GM21737 (cell line): ENCODE results near the gene NVL.

Source experiments
- ATAC-seq: cut with Tn5 transposase; IDR thresholded peaks from one replicate; pipeline ENCODE4 v1.9.1; 2021; ENCODE audit warnings: mild to moderate bottlenecking, moderate library complexity; ENCODE audit not compliant: unreplicated experiment

The NVL gene

GRCh38 chr1:224201383-224201782 is 128.6 kb downstream of the NVL start:
- ATAC-seq, result no peak

DNA sequence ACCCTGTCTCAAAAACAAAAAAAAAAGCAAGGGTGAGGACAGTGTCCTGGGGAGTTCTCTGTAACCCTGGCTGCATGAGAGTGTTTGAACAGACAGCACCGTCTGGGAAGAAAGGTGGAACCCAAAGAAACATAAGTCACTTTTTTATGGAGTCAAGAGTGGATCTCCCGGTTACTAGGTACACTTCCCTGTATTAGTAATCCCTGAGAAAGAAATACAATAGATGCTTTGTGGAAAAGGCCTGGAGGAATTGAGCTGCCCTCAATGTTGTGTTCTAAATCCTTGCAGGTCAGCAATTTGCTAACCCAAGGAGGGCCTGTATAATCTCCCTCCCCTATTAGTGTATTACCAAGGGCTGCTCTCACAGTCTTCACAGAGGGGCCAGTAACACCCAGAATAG is 130.3 kb downstream of the NVL start:
- ATAC-seq, result no peak

GRCh38 chr1:224198572-224198971 is 131.4 kb downstream of the NVL start:
- ATAC-seq, result no peak

DNA sequence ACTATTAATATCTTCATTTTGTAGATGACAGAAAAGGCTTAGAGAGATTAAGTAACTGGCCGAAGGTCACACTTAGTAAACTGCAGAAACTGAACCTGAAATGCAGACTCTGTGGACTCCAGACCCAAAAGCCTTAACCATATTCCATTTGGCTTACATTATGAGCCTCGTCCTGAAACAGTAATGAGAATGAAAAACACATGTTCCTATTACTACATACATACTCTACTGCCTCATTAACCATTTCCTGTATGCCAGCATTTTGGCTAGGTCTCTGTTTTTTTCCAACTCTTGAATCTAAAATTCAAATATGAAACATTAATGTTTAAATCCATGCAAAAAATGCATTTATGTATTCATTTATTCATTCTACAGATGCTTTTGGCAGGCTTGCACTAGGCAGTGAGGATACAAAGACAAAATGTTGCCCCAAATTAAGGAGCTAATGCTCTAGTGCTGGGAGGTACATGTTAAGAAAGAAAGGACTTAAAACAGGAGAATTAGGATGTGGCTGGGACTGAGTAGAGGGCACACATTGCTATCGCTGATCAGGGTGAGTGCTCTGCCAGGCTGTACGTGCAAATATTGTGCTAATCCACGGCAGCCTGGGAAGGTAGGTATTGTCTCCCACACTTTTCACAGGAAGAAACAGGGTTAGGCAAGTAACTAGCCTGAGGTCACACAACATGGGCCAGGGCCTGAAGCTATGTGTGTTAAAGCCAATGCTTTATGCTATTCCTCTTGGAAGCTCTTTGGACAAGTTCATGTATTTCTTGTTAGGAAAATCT is 133.0 kb downstream of the NVL start:
- no peak for ATAC-seq

DNA sequence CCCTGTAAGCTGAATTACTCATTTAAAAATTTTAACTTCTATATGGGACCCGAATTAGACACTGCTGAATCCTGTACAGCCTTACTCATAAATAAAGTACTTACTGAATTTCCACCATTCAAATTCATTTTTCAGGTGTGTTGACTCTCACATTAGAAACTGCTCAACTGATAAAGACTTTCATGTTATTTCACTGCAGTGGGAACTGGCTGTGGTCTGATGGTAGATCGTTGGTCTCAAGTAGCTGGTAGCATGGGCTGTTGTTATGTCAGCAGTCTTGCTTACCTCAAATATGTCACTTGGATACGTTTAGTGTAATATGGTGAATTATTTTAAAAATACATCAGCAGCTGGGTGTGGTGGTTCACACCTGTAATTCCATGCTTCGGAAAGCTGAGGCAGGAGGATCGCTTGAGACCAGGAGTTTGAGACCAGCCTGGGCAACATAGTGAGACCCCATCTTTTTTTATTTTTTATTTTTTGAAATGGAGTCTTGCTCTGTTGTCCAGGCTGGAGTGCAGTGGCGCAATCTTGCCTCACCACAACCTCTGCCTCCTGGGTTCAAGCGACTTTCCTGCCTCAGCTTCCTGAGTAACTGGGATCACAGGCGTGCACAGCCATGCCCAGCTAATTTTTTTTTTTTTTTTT is 136.5 kb downstream of the NVL start:
- no peak for ATAC-seq

GRCh38 chr1:224192082-224192788 is 137.7 kb downstream of the NVL start:
- ATAC-seq, result no peak

DNA sequence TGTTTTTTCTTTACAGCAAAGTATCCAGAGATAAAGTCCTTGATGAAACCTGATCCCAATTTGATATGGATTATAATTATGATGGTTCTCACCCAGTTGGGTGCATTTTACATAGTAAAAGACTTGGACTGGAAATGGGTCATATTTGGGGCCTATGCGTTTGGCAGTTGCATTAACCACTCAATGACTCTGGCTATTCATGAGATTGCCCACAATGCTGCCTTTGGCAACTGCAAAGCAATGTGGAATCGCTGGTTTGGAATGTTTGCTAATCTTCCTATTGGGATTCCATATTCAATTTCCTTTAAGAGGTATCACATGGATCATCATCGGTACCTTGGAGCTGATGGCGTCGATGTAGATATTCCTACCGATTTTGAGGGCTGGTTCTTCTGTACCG is 140.4 kb downstream of the NVL start:
- no peak for ATAC-seq

DNA sequence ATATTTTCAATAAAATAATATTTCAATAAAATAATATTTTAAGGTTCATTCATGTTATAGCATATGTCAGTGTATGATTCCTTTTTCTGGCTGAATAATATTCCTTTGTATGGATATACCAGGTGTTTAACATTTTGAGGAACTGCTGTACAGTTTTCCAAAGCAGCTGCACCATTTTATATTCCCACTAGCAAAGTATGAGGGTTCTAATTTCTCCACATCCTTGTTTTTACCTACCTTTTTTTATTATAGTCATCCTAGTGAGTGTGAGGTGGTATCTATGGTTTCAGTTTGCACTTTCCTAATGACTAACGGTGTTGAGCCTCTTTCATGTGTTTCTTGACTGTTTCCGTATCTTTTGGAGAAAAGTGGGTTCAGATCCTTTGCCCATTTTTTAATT is 141.7 kb downstream of the NVL start:
- no peak for ATAC-seq

- no peak for ATAC-seq
Observed at GRCh38 chr1:224185208-224185607, 144.8 kb downstream of the NVL start.

DNA sequence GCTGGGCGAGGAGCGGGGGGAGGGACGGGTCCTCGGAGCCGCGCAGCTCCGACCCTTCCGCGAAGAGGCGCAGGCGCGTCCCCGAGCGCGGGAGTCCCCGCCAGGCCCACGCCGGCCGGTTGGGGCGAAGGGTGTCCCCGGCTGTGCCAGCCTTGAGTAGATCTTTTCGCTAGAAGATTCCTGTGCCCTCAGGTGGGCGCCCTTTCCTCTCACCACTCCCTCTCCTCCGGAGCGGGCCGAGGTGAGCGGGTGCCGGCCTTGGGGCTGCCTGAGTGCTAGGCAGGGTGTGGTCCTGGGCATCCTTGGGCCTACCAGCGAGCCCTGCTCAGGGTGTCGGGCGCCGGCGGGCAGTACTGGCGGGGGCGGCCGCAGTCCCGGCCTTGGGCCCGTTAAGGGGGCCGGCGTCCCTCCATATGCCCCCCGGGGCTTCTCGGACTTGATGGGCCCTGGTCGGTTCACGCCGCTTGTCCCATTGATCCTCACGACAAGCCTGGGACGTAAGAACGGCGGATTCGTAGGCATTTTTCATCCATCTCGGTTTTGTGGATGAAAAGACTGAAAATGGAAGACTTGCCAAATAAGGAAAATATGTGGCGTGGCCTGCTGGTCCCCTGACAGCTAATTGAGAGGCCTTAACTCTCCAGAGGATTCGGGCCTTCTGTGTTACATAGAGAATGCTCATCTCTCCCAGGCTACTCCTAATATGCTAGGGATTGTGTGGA is 146.2 kb downstream of the NVL start:
- ATAC-seq, result peak; percentile 48

- peak; percentile 70 for ATAC-seq
Observed at GRCh38 chr1:224182866-224183590, 146.9 kb downstream of the NVL start, which contains the start of gene DEGS1. TSS of gene DEGS1 (plus strand) at chr1:224183240. CDS start at chr1:224183337, 97 bp downstream.

- ATAC-seq, result peak; percentile 44
Observed at GRCh38 chr1:224182057-224182865, 147.7 kb downstream of the NVL start.

DNA sequence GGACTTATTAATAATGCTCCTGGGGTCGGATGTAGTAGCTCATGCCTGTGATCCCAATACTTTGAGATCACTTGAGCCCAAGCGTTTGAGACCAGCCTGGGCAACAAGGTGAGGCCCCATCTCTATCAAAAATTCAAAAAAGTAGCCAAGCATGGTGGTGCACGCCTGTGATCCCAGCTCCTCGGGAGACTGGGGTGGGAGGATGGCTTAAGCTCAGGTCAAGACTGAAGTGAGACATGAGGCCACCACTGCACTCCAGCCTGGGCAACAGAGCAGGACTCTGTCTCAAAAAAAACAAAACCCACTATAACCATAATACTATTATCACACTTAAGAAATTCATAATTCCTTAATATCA is 148.5 kb downstream of the NVL start:
- ATAC-seq, result no peak

DNA sequence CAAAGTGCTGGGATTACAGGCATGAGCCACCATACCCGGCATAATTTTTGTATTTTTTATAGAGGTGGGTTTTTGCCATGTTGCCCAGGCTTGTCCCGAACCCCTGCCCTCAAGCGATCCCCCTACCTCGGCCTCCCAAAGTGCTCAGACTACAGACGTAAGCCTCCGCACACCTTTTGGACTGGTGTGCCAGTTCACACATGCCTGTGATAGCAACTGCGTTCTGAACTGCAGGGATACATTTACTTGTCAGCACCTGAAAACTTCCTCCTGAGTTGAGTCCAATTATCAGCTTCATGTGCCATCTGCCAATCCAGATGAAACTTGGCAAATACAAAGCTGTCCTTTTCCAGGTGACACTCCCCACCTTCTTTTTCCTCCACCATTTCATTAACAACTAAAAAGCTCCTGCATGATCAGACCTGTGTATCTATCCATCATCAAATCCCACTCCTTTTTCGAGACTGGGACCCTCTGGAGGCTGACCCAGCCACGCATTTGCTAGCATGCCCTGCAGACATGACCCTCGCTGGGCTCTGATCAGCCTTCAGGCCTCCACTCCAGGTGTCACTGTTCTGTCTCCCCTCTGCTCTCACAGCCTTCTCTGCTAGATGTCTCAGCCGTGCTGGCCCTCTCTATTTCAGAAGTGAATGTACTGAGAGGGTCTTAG is 149.1 kb downstream of the NVL start:
- no peak for ATAC-seq

GRCh38 chr1:224178894-224179293 is 151.1 kb downstream of the NVL start:
- ATAC-seq, result no peak

GRCh38 chr1:224177356-224177999 is 152.5 kb downstream of the NVL start:
- no peak for ATAC-seq
